NB4 (cell line): Measurements from ENCODE around the gene EEF1AKMT2.

Experiments used
- MAX ChIP-seq: IDR thresholded peaks from 2 replicates; pipeline ENCODE4 v1.6.1; 2011; ENCODE audit warnings: low read depth, low read length
- TF ChIP-seq, protein P1 (sequence below): IDR thresholded peaks from one replicate; pipeline ENCODE4 v1.5.1; 2012; ENCODE audit warnings: low read depth, low read length

DNA sequence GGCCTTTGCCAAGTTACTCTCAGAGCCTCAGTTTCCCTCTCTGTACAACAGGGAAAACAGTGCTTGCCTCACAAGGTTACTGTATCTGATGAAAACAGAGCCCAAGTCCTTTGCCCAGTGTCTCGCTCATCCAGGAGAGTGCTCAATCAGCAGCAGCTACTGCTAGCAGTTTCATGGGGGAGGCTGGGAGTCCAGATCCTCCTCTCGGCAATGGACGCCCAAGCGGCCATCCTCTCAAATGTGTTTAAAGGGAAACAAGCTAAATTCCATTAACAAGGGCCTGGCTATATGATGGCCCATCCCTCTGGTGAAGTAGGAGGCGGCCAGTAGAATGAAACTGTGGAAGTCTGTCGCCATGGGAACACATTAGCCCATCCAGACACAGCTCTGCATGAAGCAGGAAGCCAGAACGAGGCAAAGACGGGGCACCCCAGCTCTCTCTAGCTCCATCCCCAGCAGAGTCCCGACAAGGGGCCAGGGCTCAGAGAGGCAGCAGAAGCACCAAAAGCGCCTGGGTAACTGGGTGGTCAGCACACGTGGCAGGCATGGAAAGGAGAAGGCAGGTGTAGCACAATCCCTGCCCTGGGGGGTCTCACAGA is 82.7 kb downstream of the EEF1AKMT2 start:
- TF ChIP-seq, protein P1, sequence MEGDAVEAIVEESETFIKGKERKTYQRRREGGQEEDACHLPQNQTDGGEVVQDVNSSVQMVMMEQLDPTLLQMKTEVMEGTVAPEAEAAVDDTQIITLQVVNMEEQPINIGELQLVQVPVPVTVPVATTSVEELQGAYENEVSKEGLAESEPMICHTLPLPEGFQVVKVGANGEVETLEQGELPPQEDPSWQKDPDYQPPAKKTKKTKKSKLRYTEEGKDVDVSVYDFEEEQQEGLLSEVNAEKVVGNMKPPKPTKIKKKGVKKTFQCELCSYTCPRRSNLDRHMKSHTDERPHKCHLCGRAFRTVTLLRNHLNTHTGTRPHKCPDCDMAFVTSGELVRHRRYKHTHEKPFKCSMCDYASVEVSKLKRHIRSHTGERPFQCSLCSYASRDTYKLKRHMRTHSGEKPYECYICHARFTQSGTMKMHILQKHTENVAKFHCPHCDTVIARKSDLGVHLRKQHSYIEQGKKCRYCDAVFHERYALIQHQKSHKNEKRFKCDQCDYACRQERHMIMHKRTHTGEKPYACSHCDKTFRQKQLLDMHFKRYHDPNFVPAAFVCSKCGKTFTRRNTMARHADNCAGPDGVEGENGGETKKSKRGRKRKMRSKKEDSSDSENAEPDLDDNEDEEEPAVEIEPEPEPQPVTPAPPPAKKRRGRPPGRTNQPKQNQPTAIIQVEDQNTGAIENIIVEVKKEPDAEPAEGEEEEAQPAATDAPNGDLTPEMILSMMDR, result no peak
- TF ChIP-seq MAX, result no peak
